ENCODE results near the gene TAS2R50.

DNA sequence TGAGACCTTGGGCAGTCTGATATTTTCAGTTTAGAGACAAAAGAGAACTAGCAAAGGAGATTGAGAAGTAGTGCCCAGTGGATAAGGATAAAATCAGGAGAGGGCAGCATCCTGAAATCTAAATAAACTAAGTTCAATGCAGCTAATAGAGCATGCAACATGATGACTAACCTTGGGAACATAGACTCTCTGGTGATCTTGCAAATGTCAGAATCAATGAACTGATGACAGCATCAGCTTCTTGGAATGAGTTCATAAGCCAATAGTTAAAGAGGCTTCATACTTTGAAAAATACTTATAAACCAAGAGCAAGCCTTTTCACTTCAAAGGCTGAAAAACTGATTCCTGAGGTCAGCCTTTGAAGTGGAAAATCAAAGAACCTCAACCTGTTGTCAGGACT lies 27.5 kb upstream of the TAS2R50 start:
- TF ChIP-seq, protein P1, sequence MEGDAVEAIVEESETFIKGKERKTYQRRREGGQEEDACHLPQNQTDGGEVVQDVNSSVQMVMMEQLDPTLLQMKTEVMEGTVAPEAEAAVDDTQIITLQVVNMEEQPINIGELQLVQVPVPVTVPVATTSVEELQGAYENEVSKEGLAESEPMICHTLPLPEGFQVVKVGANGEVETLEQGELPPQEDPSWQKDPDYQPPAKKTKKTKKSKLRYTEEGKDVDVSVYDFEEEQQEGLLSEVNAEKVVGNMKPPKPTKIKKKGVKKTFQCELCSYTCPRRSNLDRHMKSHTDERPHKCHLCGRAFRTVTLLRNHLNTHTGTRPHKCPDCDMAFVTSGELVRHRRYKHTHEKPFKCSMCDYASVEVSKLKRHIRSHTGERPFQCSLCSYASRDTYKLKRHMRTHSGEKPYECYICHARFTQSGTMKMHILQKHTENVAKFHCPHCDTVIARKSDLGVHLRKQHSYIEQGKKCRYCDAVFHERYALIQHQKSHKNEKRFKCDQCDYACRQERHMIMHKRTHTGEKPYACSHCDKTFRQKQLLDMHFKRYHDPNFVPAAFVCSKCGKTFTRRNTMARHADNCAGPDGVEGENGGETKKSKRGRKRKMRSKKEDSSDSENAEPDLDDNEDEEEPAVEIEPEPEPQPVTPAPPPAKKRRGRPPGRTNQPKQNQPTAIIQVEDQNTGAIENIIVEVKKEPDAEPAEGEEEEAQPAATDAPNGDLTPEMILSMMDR (IDR thresholded peaks at IDR 0.05), result no peak
- TF ChIP-seq POLR2AphosphoS5 (IDR thresholded peaks at IDR 0.05) (no peak), POLR2A (IDR thresholded peaks at IDR 0.05) (no peak)

Data from breast epithelium (tissue), 3 donors.